Fibroblast of lung (primary cell): ENCODE measurements around the gene RSRP1.

Experiments used
- CTCF ChIP-seq, 2 donors: IDR thresholded peaks in 1 of 2; conservative IDR thresholded peaks in 1 of 2; 1 replicate in 1 of 2; 2 replicates in 1 of 2; pipeline ENCODE4 v1.5.1; 2011 to 2012; ENCODE audit warnings: low read length in 2 of 2, control low read depth in 1 of 2, inconsistent platforms in 1 of 2, low read depth in 1 of 2, mild to moderate bottlenecking in 1 of 2
- EZH2 ChIP-seq: IDR thresholded peaks from 2 replicates; pipeline ENCODE4 v1.5.1; 2012; ENCODE audit warnings: low read length, control low read depth, mild to moderate bottlenecking; ENCODE audit errors: missing control alignments

- TF ChIP-seq CTCF (conservative IDR thresholded peaks at IDR 0.05 in 1 of 2, IDR thresholded peaks at IDR 0.05 in 1 of 2; ENCODE audit: low read depth in 1 of 2, low read length in 2 of 2), result no peak
- no peak for TF ChIP-seq EZH2
Measured at GRCh38 chr1:25246600-25247023, 642 bp downstream of the RSRP1 start.
